Muscle of arm (tissue), 12 donors: ENCODE results near the gene CDCP1. TPM values are rescaled to one million over a fixed set of nuclear protein-coding genes. Genes with fewer than 3 reads are reported as not detected.

Experiments used
- DNase-seq: peaks from one replicate; pipeline ENCODE4 v3.0.0-alpha.2; 2013
- polyA plus RNA-seq, 12 donors: library from polyadenylated mRNA; unstranded; fragments of 120-200 nt; gene quantifications; one replicate each; pipeline ENCODE4 v1.2.1, GENCODE V29; 2013; ENCODE audit not compliant: insufficient read length in 12 of 12

Gene CDCP1
- polyA plus RNA-seq, 12 donors, result 0.15 to 7.5 (median 0.48) TPM; not detected in 2

DNA sequence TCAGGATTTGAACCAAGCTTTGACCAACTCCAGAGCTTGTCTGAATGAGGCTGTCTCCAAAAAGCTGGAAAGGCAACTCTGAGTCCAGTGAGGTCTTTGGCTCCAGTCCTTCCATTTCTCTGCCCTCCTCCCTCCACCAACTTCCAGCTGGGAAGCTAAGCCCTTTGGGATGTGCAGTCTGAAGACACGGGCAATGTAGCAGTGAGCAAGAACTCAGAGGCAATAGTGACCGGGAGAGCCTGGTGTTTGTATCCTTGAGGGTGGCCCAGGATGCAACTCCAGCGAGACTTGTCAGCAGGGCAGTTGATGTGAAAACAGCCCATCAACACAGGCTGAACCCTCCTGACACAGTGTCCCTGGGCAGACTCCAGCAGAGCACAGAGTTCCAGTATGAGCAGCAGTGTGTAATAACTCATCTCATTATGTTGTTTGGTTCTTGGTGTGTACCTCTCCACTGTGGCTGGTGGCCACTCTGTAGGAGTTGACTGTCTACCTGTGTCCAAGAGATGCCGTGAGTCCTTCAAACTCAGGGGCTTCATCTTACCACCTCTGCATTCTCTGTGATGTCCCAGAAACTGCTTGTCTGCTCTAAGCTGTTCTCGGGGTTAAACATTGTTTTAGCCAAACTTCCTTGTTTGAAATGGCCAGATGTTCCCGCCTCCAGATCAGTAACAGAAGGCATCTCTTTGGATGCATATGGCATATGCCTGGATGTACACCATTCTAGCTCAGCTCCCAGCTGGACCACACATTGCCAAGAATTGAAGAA lies 6.6 kb downstream of the CDCP1 start:
- DNase-seq, result no peak

DNA sequence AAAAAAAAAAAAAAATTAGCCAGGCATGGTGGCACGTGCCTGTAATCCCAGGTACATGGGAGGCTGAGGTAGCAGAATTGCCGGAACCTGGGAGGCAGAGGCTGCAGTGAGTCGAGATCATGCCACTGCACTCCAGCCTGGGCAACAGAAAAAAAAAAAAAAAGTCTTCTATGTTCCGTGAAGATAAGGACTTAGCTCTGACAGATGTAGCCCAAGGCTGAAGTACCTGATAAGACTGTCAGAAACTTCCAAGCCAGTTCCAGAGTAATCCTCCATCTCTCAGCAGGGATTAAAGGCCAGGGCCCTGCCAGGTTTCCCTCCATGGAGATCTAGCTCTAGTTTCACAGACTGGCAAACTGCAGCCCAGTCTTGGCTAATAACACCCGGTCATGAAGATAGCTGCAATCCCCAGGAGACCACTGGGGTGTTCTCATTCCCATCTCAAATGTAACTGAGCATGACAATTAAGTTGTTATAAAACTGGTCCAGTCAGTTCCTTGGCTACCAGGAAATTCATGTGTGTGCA lies 8.5 kb downstream of the CDCP1 start:
- no peak for DNase-seq

DNA sequence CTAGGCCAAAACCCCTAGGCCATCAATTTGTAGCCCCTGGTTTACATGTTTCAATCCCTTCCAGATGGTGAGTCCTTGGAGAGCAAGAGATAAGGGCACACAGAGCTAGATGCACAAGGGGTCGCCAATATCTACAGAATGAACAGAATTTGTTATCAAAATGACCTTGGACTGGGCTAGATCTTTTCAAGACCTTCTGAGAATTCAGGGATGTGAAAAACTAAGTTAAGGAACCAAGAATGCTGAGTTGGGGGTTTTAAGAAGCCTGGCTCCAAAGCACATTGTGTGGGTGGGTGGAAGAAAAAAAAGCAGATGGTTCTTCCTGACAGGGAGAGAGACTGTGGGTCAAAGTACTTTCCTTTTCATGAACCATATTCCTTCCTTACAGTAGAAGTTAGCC lies 10.2 kb downstream of the CDCP1 start:
- DNase-seq, result no peak

DNA sequence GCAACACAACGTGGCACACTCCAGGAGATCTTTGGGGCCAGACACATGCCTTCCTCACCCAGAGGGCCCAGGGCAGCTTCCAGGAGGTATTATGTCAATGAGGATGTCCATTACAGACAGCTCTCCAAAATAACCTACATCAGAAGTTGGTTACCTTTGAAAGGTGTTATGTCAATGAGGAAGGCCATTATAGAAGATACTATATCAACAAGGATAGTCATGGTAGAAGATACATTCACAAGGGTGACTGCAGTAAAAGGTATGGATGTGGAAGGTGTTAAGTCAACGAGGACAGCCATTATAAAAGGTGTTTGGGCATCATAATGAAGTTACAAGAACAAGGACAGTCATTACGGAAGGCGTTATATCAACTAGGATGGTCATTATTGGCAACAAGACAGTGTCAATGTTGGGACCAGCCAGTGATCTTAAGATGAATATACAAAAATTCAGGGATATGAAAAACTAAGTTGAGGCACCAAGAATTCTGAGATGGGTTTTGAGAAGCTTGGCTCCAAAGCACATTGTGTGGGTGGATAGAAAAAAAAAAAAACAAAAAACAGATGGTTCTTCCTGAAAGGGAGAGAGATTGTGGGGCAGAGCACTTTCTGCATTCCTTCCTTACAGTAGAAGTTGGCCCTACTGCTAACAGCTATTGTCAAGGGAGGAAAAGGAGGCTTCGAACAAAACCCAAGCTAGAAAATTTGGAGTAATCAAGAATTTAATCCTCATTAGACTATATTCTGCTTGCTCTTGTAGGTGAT lies 11.2 kb downstream of the CDCP1 start:
- no peak for DNase-seq

DNA sequence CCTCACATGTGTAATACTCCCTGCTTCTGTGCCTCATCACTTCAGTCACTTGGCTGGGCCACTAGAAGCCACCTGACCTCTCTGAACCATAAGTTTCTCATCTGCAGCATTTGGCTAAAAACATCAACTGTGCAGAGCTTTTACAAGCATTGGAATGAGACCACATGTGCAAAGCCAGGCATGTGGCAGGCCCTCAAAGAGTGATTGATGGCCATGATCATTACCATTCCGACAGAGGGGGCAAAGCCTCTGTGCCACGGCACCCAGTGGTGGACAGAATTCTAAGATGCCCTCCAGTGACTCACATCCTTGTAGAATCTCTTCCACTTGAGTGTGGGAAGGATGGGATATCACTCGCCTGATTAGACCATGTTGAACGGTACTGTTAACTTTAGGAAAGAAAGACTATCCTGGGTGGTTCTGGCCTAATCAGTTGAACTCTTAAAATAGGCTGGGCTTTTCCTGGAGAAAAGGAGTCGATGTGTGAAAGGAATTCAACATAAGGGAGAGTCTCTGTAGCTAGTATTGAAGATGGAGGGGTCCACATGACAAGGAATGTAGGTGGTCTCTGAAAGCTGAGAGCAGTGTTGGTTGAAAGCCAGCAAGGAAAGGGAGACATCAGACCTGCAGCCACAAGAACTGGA lies 13.5 kb downstream of the CDCP1 start:
- DNase-seq, result no peak

DNA sequence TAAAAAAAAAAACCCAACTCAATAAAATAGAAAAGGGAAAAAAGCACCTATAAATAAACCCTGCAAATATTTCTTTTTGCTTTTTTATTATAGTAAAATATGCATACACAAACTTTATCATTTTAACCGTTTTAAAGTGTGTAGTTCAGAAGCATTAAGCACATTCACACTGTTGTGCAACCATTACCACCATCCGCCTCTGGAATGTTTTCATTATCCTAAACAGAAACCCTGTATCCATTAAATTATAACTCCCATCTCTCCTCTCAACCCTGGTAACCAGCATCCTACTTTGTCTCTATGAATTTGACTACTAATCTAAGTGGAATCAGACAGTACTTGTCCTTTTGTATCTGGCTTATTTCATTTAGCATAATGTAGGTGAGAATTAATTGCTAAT lies 15.0 kb downstream of the CDCP1 start:
- no peak for DNase-seq

DNA sequence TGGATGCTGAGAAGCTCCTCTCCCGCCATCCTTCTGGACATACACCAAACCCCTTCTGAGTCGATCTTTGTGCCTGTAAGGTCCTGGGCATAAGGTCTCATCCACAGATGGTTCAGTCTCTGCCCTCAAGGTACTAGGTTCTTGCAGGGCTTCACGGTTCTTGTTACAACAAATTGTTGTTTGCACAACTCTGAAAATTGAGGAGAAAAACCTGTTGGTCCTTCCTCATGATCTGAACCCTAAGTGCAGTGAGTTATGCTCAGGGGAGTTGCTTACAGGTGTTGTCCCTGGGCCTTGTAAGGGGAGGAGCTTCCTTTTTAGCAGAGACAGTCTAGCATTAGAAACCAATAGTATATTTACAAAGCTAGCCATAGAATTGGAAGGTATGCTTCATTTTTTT lies 15.7 kb downstream of the CDCP1 start:
- no peak for DNase-seq

DNA sequence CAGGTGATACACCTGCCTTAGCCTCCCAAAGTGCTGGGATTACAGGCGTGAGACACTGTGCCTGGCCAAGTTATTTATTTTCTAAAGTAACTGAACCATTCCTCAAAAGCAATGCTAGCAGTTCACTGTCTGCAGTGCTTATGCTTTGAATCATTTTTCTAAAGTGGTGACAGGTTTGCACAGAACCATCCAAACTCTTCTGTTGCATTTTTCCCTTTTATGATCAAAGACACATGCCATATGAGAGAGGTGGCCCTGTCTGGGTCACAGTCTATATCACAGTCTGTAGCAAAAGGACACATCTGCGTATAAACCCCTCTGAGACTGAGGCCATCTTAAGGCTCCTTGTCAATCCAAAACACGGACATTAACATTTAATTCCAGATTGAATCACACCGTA lies 17.2 kb downstream of the CDCP1 start:
- DNase-seq, result no peak

DNA sequence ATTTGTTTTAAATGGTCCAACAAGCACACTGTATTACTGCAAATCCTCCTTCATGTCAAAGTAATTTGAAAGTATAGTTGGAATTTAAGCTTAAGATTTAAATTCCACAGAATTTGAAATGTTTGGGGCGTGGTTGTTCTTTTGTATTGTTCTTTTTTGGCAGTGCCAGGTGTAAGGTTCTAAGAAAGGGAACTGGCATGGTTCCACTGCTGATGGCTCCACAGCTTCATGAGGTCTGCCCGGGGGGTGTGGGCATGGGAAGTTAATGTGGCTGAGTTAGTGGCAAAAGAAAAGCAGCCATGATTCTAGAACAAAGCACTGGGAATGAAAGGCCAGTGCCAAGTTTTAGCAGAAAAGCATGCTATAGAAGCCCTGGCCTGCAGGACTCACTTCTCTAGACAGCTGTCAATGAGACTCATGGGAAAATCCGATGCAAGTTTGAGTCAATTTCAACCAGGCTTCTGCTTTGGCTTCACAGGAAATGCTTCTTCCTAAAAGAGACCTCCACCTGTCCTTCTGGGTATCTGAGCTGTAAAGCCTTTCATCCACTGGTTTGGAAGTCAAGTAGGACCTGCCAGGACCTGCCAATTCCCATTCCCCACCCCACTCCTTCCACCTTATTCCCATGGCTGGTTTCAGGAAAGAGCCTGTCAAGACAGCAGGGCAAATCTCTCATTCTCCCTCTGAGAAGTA lies 18.9 kb downstream of the CDCP1 start:
- no peak for DNase-seq

DNA sequence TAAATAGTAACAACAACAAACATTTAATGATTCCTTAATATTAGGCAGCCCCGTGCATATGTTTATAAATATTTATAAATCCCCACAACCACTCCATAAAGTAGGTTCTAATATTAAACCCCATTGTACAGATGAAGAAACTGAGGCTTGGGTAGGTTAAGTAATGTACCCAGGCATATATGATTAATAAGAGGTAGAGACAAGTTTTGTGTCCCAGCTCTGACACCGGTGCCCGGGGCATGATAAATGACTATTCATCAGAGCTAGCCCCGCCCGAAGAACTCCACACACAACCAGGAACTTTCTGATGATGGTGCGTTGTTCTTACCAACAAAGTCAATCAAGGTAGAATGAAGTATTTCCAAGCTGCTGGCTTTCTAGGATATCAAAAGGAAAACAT lies 19.4 kb downstream of the CDCP1 start:
- no peak for DNase-seq

DNA sequence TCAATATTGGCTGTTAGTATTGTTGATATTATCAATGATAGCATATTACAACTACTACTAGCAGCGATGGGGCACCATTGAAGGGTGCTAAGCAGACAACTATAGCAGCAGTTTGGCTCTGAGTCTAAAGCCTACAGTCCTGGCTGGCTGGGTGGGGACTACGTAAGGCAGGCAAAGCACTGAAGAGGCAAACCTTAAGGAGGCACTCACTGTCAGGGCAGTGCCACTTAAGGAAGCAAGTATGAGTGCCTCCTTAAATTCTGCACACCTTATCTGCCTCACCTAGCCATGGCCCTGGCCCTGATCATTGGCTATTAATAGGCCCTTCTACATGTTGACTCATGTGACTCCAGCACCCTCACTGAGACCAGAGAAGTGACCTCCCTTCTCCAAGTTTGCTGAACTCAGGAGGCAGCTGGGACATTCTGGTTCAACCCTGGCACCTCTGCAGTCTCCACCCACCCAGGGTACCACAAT lies 20.6 kb downstream of the CDCP1 start:
- DNase-seq, result no peak

DNA sequence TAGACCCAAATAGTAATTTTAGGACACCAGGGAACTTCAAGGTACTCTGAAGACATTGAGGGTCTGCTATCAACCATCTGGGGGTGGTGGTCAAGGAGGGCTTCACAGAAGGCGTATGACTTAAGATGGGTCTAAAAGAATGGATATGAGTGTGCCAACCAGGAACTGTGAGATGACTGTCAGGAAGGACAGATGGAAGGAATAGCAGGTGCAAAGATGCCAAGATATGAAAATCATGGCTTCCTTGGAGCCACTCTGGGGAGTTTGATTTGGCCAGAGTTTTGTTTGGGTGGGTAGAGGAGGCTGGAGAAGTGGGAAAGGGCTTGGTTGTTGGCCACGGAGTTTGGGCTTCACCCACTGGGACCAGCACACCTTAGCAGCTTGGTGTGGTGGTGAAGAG lies 21.2 kb downstream of the CDCP1 start:
- DNase-seq, result no peak

DNA sequence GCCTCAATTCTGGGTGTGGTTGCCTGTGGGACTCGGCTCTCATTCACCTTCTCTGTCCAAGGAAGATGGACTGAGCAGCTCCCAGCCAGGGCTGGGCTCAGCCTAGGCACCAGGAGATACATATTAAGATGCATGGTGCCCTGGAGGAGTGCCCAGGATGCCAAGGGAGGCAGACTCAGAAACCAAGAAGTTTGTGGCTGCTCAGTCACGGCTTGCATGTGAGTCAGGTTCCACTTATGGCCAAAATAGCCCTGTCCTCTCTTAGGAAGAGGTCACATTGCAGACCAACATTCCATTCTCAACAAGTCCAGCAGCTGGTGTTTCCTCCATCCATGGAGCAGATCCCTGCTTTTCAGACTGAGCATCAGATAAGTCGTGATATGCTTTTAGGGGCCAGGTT lies 21.8 kb downstream of the CDCP1 start:
- DNase-seq, result no peak

DNA sequence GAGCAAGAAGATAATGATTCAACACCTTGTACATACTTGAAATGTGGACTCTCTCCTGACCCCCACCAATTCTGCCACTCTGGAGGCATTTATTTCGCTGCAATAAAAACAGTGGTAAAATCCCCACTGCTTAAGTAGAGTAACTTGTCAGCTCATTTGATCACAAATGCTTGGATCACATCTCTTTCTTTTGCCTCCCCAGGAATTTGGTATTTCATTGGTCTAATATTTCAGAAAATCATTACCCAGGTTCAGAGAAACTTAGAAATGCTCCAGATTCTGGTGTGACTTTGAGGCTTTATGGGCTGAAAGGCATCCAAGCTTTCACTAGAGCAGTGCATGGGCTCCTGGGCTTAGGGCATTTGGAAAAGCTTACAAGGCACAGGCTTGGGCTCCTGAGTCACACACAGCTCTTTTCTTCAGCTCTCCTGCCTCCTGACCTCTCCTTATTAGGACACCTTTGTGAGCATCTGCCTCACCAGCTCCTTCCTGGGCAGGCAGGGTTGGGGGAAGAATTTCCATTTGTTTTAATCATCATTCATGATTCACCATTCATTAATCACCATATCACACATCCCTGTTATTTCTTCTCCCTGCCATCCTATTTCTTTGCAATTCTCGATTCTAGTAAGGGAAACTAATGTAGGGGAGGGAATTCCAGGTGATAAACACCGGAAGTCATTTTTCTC lies 22.5 kb downstream of the CDCP1 start:
- no peak for DNase-seq

DNA sequence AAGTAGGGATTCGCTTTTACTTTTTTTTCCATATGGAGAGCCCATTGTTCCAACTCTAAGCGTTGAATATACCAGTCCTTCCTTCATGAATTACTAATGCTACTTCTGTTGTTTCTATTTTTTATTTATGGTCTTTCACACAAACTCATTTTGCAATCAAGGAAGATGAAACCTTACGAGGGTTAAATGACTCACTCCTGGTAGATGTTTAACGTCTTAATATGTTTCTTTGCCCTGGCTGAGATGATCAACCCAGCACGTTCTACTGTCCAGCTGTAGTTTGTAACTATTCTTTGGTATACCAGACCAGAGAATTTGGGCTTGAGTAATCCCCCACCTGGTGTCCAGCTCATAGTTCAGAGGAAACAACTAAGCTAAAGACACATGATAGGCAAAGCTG lies 23.1 kb downstream of the CDCP1 start:
- DNase-seq, result no peak

DNA sequence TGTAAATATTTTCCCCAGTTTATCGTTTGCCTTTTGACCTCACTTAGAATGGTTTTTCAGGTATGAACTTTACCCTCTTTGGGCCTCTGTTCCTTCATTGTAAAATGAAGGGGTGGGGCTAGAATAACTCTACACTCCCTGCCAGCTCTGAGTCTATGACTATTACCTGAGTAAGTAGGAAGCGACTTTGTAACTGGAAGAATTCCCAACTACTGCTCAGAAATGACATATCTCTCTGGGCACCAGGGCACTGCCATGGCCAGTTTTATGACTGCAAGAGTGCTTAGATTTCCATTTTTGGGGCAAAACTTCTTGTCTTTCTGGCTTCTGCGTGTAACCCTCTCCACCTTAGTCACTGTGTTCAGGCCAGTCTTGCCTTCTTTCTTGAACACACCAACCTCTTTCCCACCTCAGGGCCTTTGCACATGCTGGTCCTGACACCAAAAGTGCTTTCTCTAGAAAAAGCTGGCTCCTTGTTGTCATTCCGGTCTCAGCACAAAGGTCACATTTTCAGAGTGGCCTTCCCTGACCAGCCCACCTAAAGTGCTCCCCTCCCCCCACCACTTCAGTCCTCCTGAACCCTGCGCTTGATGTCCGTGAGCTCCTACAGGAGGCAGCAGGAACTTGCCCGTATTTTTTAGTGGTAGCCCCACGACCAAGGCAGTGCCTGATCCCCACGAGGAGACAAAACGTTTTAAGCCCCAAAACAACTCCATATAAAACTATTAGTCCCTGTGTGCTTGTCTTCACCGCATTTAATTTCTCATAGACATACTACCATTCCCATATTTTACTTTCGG lies 25.6 kb downstream of the CDCP1 start:
- no peak for DNase-seq

DNA sequence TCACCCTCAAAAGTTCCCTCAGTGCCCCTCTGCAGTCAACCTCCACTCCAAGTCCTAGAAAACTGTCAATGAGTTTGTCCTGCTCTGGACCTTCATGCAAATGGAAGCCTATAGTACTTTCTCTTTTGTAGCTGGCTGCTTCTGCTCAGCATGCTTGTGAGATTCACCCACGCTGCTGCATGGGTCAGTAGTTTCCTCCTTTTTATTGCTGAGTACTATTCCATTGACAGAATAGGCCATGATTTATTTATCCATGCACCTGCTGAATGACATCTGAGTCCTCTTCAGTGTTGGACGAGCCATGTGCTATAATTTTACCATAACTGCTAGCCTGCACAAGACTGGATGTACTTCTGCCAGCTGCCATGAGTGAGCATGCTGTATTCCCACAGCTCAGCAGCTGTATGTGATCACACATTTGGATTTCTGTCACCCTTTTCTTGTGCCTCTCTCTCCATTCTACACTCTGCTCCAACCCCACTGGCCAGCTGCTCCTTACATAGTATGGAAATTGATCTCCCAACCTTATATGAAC lies 26.3 kb downstream of the CDCP1 start:
- DNase-seq, result no peak

DNA sequence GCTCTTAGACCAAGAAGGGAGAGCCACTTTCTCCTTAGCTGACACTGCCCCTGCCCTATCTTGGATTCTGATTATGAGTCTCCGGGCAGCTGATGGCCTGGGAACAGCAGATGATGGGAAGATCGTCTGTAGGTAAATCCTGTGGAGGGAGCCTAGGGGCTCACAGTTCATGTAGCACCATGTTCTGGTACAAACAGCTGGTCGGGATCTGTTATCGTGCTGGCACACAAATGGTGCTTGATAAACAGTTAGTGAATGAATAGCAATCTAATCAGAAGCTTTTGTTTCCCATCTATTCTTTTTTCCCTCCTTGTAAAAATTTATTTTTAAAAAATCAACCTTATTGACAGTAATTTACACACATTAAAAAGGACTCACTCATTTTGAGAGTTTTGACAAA lies 26.8 kb downstream of the CDCP1 start:
- DNase-seq, result no peak

DNA sequence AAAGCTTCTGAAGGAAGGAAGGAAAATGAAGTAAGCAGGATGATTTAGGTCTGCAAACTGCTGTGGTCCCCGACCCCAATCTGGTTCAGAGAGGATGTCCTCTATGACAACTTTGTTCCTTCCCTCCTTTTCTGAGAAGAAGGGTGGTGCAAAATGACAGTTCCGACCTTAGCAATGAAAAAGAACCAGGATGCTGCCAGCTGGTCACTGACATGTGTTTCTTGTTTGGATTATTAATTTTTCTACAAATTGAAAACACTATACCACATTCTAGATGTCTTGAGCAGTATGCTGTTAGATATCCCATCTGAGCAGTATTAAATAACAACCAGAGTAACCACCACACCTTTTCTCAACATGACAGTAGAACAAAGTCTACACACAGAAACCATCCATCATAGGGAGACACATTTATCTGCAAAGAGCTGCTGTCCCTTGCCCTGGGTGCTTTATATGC lies 27.5 kb downstream of the CDCP1 start:
- no peak for DNase-seq

DNA sequence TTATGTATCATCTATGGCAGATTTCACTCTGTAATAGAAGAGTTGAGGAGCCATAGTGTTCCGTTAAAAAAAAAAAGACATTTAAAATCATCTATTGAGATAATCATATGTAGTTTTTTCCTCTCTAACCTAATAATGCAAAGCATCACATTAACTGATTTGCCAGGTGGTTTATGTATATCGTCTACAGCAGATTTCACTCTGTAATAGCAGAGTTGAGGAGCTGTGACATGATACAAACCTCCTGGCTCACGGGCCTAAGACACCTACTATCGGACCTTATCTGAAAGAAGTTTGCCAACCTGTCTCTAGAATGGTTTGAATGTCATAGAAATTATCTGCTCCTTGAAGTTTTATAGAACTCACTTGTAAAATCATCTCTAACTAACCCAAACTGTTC lies 29.8 kb downstream of the CDCP1 start:
- no peak for DNase-seq
